Measurements from ENCODE around the gene TBX1. TPM values are rescaled to one million over a fixed set of nuclear protein-coding genes. Genes with fewer than 3 reads are reported as not detected.

TBX1 gene
- total RNA-seq, 1 donor from 2014 or later = not detected

GRCh38 chr22:19809741-19810140 is 49.2 kb downstream of the TBX1 start:
- no peak overlapping the region for H3K4me3 ChIP-seq (ENCODE audit: low read depth, low read length)
- no peak for TF ChIP-seq CTCF (conservative IDR thresholded peaks at IDR 0.05; ENCODE audit: low read depth, low read length)
- no peak for DNase-seq (ENCODE audit: low read depth)

- H3K4me3 ChIP-seq (ENCODE audit: low read depth, low read length) = no peak overlapping the region
- no peak for DNase-seq (ENCODE audit: low read depth)
- TF ChIP-seq CTCF (conservative IDR thresholded peaks at IDR 0.05; ENCODE audit: low read depth, low read length) = no peak
Measured at GRCh38 chr22:19810381-19811201, 50.0 kb downstream of the TBX1 start.

GRCh38 chr22:19811211-19811621 is 50.6 kb downstream of the TBX1 start:
- DNase-seq (ENCODE audit: low read depth) = no peak
- no peak overlapping the region for H3K4me3 ChIP-seq (ENCODE audit: low read depth, low read length)
- no peak for TF ChIP-seq CTCF (conservative IDR thresholded peaks at IDR 0.05; ENCODE audit: low read depth, low read length)

GRCh38 chr22:19811811-19812771 is 51.5 kb downstream of the TBX1 start:
- no peak overlapping the region for H3K4me3 ChIP-seq (ENCODE audit: low read depth, low read length)
- no peak for DNase-seq (ENCODE audit: low read depth)
- no peak for TF ChIP-seq CTCF (conservative IDR thresholded peaks at IDR 0.05; ENCODE audit: low read depth, low read length)

DNA sequence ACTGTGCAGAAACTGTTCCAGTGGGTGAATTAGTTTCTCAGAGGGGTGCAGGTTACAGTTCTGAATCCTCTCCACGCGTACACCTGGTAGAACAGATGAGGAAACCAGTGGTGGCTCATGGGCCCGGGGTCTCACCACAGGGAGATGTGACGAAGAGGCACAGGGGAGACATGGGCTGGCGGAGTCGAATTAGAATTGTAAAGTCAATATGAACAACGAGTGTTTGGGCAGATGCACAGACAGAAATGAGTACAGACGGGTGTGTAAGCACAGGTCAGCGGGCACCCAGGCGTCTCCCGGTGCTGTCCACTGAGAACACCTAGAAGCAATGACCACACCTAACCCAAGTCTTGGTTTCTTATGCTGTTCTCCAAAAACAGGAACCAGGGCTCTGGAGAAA is 52.3 kb downstream of the TBX1 start:
- no peak overlapping the region for H3K4me3 ChIP-seq (ENCODE audit: low read depth, low read length)
- no peak for TF ChIP-seq CTCF (conservative IDR thresholded peaks at IDR 0.05; ENCODE audit: low read depth, low read length)
- DNase-seq (ENCODE audit: low read depth) = no peak

- no peak for TF ChIP-seq CTCF (conservative IDR thresholded peaks at IDR 0.05; ENCODE audit: low read depth, low read length)
- no peak for DNase-seq (ENCODE audit: low read depth)
- H3K4me3 ChIP-seq (ENCODE audit: low read depth, low read length) = no peak overlapping the region
Measured at GRCh38 chr22:19814428-19814827, 53.9 kb downstream of the TBX1 start.
